Astrocyte (in vitro differentiated cells and primary cell): ENCODE results near the gene RAP1B.

Experiments used
- EZH2 ChIP-seq: IDR thresholded peaks from 2 replicates; pipeline ENCODE4 v1.6.1; 2012; ENCODE audit warnings: mild to moderate bottlenecking, low read length, inconsistent platforms; ENCODE audit not compliant: insufficient read depth
- TF ChIP-seq, protein P1 (sequence below): IDR thresholded peaks from 2 replicates; pipeline ENCODE4 v1.5.1; 2011; ENCODE audit warnings: low read depth, mild to moderate bottlenecking, inconsistent platforms, low read length, moderate library complexity; ENCODE audit not compliant: insufficient read depth

DNA sequence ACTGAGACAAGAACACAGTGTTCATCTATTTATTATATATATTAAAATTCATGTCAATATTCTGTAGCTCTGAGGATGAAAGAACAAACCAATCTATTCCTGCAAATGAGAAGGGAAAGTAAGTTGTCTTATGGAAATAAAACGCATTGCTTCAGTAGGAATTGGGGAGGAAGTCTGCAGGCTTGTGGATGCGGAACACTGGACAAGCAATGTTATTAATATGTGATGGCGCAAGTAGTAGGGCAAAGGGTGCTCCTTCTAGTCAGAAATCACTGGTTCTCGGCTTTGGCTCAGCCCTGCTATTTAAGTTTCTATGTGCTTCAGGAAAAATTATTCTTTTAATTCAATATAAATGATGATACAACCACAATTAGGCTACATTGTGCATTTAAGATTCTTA lies 28.8 kb upstream of the RAP1B start:
- TF ChIP-seq, protein P1, sequence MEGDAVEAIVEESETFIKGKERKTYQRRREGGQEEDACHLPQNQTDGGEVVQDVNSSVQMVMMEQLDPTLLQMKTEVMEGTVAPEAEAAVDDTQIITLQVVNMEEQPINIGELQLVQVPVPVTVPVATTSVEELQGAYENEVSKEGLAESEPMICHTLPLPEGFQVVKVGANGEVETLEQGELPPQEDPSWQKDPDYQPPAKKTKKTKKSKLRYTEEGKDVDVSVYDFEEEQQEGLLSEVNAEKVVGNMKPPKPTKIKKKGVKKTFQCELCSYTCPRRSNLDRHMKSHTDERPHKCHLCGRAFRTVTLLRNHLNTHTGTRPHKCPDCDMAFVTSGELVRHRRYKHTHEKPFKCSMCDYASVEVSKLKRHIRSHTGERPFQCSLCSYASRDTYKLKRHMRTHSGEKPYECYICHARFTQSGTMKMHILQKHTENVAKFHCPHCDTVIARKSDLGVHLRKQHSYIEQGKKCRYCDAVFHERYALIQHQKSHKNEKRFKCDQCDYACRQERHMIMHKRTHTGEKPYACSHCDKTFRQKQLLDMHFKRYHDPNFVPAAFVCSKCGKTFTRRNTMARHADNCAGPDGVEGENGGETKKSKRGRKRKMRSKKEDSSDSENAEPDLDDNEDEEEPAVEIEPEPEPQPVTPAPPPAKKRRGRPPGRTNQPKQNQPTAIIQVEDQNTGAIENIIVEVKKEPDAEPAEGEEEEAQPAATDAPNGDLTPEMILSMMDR = no peak
- TF ChIP-seq EZH2 = no peak
